HG03175 (cell line): ENCODE data around the gene AKR1C4.
"Not testable (repeated sequence)": the region's sequence is repeated elsewhere in the genome, so short reads cannot be mapped to it uniquely, and the experiment has no call there.

Experiments
- ATAC-seq: cut with Tn5 transposase; IDR thresholded peaks from one replicate; pipeline ENCODE4 v1.9.1; 2021; ENCODE audit warnings: mild to moderate bottlenecking, moderate library complexity; ENCODE audit not compliant: unreplicated experiment

AKR1C4 gene

GRCh38 chr10:5196702-5197113, at the start of gene AKR1C4:
Gene AKR1C4 (plus strand): TSS chr10:5196837. CDS start chr10:5196868, 31 bp downstream.
- ATAC-seq, result no peak

GRCh38 chr10:5146920-5147254, 49.8 kb upstream of the AKR1C4 start:
- no peak for ATAC-seq

- no peak for ATAC-seq
Observed at GRCh38 chr10:5147255-5147980, 49.2 kb upstream of the AKR1C4 start.

- no peak for ATAC-seq
Observed at GRCh38 chr10:5147981-5148677, 48.5 kb upstream of the AKR1C4 start.

- ATAC-seq, result no peak
Observed at GRCh38 chr10:5148678-5149032, 48.0 kb upstream of the AKR1C4 start.

- no peak for ATAC-seq
Observed at GRCh38 chr10:5151076-5151475, 45.6 kb upstream of the AKR1C4 start.

GRCh38 chr10:5155951-5156350, 40.7 kb upstream of the AKR1C4 start:
- ATAC-seq, result no peak

- no peak for ATAC-seq
Observed at GRCh38 chr10:5157501-5157900, 39.1 kb upstream of the AKR1C4 start.

- ATAC-seq, result no peak
Observed at GRCh38 chr10:5159126-5159525, 37.5 kb upstream of the AKR1C4 start.

- ATAC-seq, result no peak
Observed at GRCh38 chr10:5163487-5163886, 33.1 kb upstream of the AKR1C4 start.

GRCh38 chr10:5165738-5166137, 30.9 kb upstream of the AKR1C4 start:
- ATAC-seq, result no peak

GRCh38 chr10:5168897-5169420, 27.7 kb upstream of the AKR1C4 start:
- ATAC-seq, result no peak

- not testable (repeated sequence) for ATAC-seq
Observed at GRCh38 chr10:5175581-5175980, 21.1 kb upstream of the AKR1C4 start.

GRCh38 chr10:5180503-5180902, 16.1 kb upstream of the AKR1C4 start:
- not testable (repeated sequence) for ATAC-seq

- no peak for ATAC-seq
Observed at GRCh38 chr10:5183923-5184322, 12.7 kb upstream of the AKR1C4 start.

- no peak for ATAC-seq
Observed at GRCh38 chr10:5184987-5185775, 11.5 kb upstream of the AKR1C4 start, which contains the start of gene AKR1C8. Gene AKR1C8 (minus strand): TSS chr10:5185150. CDS start chr10:5185104, 46 bp downstream.

GRCh38 chr10:5187867-5188266, 8.8 kb upstream of the AKR1C4 start:
- ATAC-seq, result no peak

GRCh38 chr10:5188358-5188757, 8.3 kb upstream of the AKR1C4 start:
- ATAC-seq, result no peak

- no peak for ATAC-seq
Observed at GRCh38 chr10:5194431-5194830, 2.2 kb upstream of the AKR1C4 start.

- ATAC-seq, result no peak
Observed at GRCh38 chr10:5195727-5196374, 786 bp upstream of the AKR1C4 start.

GRCh38 chr10:5198386-5198785, 1.7 kb downstream of the AKR1C4 start:
- ATAC-seq, result no peak
